Measurements from ENCODE around the gene NPIPA8.
"Not testable (repeated sequence)": the region's sequence is repeated elsewhere in the genome, so short reads cannot be mapped to it uniquely, and the experiment has no call there.

DNA sequence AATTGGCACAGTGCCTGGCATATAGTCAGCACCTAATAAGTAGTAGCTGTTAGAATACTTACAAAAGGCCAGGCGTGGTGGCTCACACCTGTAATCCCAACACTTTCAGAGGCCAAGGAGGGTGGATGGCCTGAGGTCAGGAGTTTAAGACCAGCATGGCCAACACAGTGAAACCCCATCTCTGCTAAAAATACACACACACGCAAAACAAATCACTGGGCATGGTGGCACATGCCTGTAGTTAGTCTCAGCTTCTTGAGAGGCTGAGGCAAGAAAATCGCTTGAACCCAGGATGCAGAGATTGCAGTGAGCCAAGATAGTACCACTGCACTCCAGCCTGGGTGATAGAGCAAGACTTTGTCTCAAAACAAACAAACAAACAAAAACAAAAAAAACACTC lies 29.3 kb downstream of the NPIPA8 start:
- TF ChIP-seq, protein P1, sequence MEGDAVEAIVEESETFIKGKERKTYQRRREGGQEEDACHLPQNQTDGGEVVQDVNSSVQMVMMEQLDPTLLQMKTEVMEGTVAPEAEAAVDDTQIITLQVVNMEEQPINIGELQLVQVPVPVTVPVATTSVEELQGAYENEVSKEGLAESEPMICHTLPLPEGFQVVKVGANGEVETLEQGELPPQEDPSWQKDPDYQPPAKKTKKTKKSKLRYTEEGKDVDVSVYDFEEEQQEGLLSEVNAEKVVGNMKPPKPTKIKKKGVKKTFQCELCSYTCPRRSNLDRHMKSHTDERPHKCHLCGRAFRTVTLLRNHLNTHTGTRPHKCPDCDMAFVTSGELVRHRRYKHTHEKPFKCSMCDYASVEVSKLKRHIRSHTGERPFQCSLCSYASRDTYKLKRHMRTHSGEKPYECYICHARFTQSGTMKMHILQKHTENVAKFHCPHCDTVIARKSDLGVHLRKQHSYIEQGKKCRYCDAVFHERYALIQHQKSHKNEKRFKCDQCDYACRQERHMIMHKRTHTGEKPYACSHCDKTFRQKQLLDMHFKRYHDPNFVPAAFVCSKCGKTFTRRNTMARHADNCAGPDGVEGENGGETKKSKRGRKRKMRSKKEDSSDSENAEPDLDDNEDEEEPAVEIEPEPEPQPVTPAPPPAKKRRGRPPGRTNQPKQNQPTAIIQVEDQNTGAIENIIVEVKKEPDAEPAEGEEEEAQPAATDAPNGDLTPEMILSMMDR (IDR thresholded peaks at IDR 0.05) = not testable (repeated sequence)
- TF ChIP-seq EP300 (IDR thresholded peaks at IDR 0.05) = not testable (repeated sequence)
